Fibroblast of villous mesenchyme (primary cell): ENCODE measurements around the gene THRA. TPM values are rescaled to one million over a fixed set of nuclear protein-coding genes. Genes with fewer than 3 reads are reported as not detected.

Experiments used
- DNase-seq: peaks from one replicate; pipeline ENCODE4 v3.0.0-alpha.2; 2010; ENCODE audit warnings: low read depth
- H3K4me3 ChIP-seq: 2 replicates; pipeline ENCODE4 v1.5.1; 2011; ENCODE audit warnings: low read depth, mild to moderate bottlenecking, low read length
- CTCF ChIP-seq: IDR thresholded peaks from 2 replicates; pipeline ENCODE4 v1.5.1; 2012; ENCODE audit warnings: low read depth, mild to moderate bottlenecking, low read length; ENCODE audit not compliant: insufficient read depth
- total RNA-seq: library from RNA; depleted of rRNA; stranded (reverse); fragments of >200 nt; gene quantifications from 2 replicates; pipeline ENCODE4 v1.2.3, GENCODE V29; 2012

THRA gene
- total RNA-seq, 1 donor = 27.2 TPM

DNA sequence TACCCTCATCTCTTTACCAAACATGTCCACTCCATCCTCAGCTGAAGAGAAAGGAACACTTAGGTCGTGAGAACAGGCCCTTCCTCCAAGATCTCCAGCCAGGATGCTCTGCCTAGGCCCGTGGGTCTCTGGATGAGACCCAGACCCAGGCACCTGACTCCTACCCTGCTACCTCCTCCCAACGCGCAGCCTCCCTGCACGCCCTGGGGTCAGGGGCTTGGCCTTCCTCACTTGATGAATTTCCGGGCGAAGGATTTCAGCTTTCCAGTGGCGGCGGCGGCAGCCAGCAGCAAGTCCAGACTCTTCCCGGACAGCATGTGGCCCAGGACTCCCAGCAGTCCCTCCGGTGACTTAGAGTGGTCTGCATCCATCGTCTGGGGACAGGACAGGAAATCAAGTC is 34.2 kb upstream of the THRA start:
- no peak overlapping the region for H3K4me3 ChIP-seq
- TF ChIP-seq CTCF = no peak
- no peak for DNase-seq

GRCh38 chr17:40031706-40032105 is 31.1 kb upstream of the THRA start:
- no peak for TF ChIP-seq CTCF
- H3K4me3 ChIP-seq = no peak overlapping the region
- DNase-seq = no peak

DNA sequence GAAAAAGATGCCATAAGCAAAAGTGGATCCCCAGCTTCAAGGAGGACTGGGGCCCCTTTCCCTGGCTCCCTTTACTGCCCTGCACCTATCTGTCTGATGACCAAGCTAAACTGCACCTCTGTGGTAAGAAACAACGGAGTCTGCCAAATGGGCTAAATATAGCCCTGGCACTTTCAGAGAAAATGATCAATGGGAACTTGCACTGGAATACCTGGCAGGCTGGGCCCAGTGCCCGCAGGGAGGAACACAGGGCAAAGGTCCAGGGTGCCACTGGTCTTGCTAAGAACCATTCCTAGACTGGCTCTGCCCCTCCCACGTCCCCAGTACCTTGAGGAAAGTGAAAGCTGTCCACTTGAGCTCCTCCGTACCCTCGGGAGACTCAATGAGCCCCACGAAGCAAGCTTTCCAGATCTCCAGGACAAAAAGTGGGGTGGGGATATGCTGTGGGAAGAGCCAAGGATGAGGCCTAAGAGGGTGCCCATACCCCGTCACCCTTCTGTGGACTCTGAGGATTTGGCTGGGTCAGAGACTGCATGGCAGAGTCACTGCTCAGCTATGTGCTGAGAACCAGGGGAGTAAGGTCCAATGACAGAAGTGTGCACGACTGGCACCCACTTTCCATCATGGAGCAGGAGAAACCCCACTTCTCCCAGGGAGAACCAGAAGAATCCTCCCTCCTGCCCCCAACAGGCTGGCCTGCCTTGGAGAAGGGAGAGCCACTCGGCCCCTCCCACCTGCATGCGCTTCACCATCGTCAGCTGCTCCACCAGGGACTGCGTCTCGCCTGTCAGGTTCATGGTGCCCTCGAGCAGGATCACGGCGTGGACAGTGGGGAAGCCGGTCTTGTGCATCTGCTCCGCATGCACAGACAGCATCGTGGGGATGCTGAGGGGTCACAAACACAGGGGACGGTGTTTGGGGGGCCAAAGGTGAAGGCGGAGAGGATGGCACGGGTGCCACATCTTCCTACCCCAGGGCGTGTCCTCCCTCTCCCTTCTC is 30.1 kb upstream of the THRA start:
- H3K4me3 ChIP-seq = no peak overlapping the region
- no peak for DNase-seq
- no peak for TF ChIP-seq CTCF

GRCh38 chr17:40033339-40033738 is 29.4 kb upstream of the THRA start:
- DNase-seq = no peak
- H3K4me3 ChIP-seq = no peak overlapping the region
- no peak for TF ChIP-seq CTCF

GRCh38 chr17:40034426-40035161 is 28.2 kb upstream of the THRA start:
- H3K4me3 ChIP-seq = no peak overlapping the region
- DNase-seq = no peak
- no peak for TF ChIP-seq CTCF

- TF ChIP-seq CTCF = peak; percentile 84
- H3K4me3 ChIP-seq = no peak overlapping the region
- DNase-seq = peak; percentile 41
Measured at GRCh38 chr17:40035162-40035559, 27.6 kb upstream of the THRA start.
